ENCODE data around the gene PLET1.

Gene PLET1

GRCh38 chr11:112281726-112282125 is 21.1 kb upstream of the PLET1 start:
- DNase-seq: no peak

GRCh38 chr11:112280268-112281126 is 19.8 kb upstream of the PLET1 start:
- DNase-seq: peak; percentile 77

- peak; percentile 46 for DNase-seq
Measured at GRCh38 chr11:112279901-112280267, 19.2 kb upstream of the PLET1 start.

- no peak for DNase-seq
Measured at GRCh38 chr11:112278803-112279202, 18.1 kb upstream of the PLET1 start.

GRCh38 chr11:112277941-112278340 is 17.3 kb upstream of the PLET1 start:
- peak; percentile 48 for DNase-seq

DNA sequence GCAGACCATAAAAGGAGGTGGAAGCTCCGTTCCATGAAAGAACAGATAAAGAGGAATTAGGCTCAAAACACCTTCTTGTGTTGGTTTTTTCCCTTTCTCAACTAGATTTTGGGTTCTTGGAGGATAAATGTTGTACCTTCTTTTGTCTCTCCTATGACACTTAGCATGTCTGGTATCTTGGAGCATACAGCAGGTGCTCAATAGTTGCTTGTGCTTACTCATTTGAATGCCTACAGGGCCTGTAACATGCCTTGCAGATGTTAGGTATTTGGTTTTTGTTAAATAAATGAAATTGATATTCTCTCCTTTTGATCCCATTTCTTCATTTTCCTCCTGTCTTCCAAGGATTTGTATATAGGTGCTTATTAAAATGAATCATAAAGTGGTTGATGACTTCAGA is 16.4 kb upstream of the PLET1 start:
- no peak for DNase-seq

GRCh38 chr11:112274007-112274783 is 13.5 kb upstream of the PLET1 start:
- DNase-seq: no peak

DNA sequence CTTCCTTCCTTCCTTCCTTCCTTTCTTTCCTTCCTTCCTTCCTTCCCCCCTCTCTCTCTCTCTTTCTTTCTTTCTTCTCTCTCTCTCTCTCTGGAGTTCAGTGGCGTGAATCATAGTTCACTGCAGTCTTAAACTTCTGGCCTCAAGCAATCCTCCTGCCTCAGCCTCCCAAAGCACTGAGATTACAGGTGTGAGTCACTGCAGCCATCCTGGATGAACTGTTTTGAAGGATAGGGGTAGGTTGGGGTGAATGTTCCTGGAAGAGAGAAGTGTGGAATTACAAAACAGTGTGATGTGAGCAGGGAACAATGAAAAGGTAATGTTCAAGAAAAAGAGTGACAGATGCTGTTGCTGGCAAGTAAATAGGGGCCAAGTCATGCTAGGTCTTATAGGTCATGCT is 12.4 kb upstream of the PLET1 start:
- no peak for DNase-seq

- no peak for DNase-seq
Measured at GRCh38 chr11:112271242-112271641, 10.6 kb upstream of the PLET1 start.

DNA sequence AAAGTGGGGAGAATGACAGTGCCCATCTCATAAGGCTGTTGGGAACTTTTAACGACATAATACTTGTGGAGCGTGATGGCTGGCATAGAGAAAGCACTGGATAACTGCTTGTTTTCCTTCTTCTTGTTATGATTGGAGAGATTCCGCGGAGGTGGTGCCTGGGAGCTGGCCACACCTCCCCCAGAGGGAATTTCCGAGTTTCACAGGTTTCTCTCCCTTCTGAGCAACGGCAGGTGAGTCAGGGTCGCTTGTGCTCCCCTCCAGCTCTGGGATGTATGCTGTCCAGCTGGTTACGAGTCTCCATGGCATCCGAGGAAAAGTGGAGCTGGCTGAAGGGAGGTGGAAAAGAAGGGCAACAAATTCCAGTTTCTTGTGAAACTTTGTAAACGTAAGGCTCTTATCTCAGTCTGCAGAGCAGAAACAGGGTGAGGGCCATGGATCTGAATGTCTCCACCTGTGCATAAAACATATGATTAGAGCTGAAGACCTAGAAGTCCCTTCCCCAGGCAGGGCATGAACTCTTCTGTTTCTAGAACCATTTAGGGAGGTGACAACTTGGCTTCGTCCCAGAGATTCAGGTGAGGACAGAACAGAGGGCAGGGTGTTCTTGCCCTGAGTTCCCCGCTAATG is 10.0 kb upstream of the PLET1 start:
- DNase-seq: no peak

GRCh38 chr11:112269139-112269538 is 8.5 kb upstream of the PLET1 start:
- no peak for DNase-seq

DNA sequence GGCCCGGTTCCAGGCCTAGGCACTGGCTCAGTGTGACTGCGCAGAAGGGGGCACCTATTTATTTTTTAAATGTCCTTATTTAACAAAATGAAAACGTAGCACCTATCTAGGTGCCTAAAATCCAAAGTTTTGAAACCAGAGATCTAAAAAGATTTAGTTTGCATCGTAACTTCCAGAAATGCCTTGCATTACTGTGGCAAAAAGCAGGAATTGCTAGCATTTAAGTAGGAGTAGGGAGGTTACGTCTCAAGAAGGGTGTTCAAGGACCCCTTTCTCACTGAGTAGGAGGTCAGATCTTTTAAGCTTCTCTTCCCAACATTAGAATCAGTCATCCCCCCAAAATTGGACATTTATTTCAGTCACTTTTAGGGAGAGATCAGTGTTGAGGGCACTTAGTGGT is 7.7 kb upstream of the PLET1 start:
- DNase-seq: no peak

- DNase-seq: peak; percentile 45
Measured at GRCh38 chr11:112267188-112267591, 6.5 kb upstream of the PLET1 start.

- no peak for DNase-seq
Measured at GRCh38 chr11:112266410-112266778, 5.7 kb upstream of the PLET1 start.

DNA sequence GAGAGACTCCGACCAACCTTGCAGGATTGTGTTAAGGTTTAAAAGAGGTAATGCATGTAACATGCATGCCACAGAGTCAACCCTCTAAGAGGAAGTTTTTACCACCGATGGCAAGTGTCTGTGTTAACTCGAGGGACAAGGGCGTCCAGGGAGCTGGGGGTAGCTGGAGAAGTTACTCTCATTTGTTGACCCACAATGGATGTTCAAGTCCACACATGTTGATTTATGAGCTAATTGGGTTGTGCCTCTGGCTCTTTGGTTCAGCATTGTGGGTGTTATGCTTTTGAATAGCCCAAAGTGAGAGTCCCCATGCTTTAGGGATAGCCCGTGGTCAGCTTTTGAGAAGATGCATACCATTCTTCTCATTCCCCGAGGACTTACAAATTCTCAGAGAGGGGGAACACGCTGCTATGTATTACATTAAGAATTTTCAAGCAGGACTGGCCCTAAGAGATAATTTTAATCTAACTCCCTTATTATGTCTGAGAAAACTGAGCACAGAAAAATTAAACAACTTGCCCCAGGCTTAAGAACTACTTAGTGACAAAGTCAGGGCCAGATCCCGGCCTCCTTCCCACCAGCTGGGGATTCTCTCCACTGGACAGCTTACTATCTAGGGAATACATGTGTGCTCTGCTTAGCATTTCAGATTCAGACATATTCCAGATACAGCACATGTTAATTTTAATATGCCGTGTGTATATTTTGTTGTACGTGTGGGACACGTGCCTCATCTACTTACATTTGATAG is 5.2 kb upstream of the PLET1 start:
- DNase-seq: peak; percentile 65

- DNase-seq: peak; percentile 72
Measured at GRCh38 chr11:112255067-112255720, 5.5 kb downstream of the PLET1 start.

DNA sequence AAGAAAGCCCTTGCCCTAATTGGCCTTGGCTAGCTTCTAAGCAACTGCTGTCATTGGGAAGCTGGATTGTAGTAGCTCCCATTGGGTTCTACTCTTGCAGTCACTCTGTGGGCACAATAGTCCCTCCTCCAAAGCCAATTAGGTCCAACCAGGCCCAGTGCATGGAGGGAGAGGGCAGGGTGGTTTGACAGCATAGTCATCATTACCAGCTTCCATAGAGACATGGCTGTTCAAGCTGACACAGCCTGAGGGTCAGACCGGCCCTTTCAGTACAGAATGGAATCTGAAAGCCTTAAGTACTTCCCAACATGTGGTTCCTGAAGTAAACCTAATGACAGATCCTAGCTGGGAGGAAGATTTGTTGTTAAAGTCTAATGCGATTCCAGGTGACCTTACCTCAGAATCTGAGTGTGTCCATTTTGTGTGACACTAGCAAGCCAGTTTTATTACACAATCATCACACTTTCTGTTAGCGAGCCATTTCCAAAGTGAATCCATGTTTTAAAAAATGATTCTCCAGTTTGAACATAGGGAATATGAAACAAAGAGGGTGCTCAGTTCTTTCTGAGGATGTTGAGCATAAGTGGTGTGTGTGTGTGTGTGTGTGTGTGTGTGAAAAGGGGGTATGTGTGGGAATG is 6.9 kb downstream of the PLET1 start:
- DNase-seq: no peak

DNA sequence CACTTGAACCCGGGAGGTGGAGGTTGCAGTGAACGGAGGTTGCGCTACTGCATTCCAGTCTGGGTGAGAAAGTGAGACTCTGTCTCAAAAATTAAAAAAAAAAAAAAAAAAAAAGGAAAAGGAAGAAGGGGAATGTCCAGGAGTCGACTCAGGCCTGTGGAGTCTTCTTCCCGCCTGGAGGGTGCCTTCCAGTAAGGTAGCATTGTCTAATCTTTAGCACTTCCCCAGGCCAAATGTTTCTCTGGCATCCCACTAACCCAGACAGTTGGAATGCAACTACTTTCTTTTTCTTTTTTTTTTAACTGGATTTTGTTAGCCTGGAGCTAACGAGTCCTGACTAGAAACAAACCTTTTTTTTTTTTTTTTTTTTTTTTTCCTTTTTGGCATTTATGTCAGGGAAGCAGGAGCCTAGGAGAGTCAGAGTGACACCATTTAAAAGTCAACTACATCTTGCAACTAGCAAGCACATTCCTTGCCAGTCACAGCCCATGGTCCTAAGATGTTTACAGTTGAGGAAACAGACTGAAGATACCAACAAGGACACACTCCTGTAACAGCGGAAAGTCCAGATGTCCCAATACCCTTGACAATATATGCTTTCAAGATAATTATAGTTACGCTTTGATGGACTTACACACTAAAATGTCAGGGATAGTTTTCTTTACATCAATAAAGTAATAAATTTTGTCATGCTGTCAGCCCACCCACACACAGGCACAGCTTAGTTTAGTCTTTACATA is 10.6 kb downstream of the PLET1 start:
- no peak for DNase-seq

DNA sequence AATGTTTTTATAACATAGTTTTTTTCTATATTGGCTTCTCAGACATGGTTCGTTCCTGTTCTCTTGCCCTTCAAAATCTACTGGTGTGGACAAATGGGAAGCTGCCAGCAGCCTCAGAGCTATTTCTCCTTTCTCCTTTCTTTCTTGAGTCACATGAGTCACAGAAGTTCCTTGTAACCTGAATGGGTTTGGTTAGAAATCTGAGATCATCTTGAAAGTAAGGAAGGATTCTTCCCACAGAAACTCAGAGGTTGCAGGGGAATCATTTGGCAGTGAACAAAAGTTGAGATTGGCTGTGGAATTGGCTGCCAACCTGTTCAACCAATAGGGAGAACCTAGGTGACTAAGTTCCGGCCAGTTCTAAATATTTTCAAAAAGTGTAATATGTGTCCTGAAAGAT is 12.5 kb downstream of the PLET1 start:
- DNase-seq: no peak

DNA sequence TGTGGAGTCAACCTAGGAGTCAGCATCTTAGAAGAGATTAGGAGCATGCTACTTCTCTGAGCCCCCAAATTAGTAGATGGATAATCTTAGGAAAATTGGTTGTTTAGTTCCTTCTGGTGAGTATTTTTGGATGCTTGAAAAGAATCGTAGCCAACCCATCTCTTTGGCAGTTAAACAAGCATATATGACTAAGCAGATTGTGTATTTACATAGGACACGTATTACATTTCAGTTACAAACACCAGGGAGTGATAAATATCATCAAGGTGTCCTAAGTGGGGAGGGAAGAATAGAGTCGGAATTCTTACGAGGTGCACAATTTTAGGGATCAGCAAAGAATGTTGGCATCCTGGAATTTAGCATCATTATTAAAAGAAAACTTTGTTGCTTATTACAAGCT is 13.5 kb downstream of the PLET1 start:
- DNase-seq: no peak

GRCh38 chr11:112241486-112241885 is 19.2 kb downstream of the PLET1 start:
- DNase-seq: peak; percentile 22

Measured in fibroblast of skin of back (primary cell).